ENCODE measurements around the gene TUT1.
"Not testable (repeated sequence)": the region's sequence is repeated elsewhere in the genome, so short reads cannot be mapped to it uniquely, and the experiment has no call there.

TUT1 gene, protein sequence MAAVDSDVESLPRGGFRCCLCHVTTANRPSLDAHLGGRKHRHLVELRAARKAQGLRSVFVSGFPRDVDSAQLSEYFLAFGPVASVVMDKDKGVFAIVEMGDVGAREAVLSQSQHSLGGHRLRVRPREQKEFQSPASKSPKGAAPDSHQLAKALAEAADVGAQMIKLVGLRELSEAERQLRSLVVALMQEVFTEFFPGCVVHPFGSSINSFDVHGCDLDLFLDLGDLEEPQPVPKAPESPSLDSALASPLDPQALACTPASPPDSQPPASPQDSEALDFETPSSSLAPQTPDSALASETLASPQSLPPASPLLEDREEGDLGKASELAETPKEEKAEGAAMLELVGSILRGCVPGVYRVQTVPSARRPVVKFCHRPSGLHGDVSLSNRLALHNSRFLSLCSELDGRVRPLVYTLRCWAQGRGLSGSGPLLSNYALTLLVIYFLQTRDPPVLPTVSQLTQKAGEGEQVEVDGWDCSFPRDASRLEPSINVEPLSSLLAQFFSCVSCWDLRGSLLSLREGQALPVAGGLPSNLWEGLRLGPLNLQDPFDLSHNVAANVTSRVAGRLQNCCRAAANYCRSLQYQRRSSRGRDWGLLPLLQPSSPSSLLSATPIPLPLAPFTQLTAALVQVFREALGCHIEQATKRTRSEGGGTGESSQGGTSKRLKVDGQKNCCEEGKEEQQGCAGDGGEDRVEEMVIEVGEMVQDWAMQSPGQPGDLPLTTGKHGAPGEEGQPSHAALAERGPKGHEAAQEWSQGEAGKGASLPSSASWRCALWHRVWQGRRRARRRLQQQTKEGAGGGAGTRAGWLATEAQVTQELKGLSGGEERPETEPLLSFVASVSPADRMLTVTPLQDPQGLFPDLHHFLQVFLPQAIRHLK
- 12.3 to 13.7 reads per million in 2 donors for total RNA-seq

DNA sequence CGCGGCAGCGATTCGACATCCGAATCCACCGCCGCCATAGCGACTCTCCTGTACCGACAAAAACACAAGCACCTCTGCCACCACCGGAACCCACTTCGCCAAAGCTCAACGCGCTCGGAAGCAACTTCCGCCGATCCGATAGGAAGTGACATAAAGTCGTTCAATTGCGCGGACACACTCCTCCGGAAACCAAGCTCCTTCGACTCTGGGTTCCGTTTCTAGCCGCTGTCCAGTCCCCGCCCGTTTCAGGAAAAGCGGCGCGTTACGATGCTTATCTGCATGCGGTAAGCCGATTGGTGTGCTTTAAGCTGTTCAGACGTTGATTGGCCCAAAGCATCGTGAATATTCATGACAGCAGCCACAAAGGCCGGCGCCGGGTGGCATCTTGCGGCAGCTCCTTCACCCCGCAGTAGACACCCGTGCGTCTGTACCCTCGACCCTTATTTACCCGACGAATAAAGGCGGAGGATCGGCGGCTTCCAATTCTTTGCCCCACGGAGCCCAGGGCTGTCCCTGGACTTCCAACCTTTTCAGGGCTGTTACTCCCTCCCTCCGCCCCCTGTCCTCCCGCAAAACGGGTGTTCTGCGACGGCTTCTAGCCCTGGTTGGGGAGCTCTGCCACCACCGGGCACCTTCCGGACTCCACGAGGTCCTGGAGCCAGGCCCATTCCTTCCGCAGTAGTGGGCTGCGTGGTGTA is at the start of gene TUT1:
Gene TUT1 (minus strand): TSS at position 76 of the 698 bp plus-strand sequence. CDS start 38 bp downstream, at position 38.
- peak; percentile 72 for DNase-seq

DNA sequence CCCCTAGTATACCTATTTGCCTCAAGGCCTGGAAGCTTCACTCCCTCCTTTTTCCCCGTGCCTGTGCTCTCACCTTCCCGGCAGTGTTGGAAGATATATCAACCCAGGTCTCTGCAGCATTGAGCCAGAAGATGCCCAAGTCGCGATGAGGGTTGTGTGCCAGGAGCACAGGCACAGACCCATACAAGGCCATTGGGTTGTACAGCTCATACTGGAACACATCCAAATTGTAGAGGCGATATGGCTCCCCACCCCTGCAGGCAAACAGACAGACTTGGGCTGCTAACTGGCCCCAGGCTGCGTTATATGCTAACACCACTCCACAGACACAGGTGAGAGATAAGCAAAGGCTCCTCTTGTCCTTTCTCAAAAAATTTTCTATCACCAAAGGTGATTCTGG is 41.2 kb upstream of the TUT1 start:
- DNase-seq, result no peak

- no peak for DNase-seq
These were observed 36.4 kb upstream of the TUT1 start for GRCh38 chr11:62627713-62628112.

DNA sequence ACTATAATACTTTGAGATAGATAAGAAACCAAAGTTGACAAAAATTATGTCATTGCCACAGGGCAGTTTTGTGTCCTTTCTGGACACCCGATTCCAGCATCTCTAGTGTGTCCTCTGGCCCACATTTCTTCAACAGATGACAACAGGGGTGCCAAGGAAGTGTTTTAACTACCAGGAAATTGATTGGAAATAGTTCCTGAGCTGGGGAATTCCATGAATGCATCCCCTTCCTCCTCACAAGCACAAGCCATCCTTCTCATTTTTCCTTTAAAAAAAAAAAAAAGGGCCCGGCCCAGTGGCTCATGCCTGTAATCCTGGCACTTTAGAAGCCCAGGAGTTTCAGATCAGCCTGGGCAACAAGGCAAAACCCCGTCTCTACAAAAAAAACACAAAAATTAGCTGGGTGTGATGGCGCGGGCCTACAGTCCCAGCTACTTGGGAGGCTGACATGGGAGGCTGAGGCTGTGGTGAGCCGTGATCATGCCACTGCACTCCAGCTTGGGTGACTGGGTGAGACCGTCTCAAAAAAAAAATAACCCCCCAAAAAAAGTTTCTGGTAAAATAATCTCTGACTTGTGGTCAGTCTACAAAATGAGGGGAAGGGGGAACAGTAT is 31.3 kb upstream of the TUT1 start:
- no peak for DNase-seq

GRCh38 chr11:62621567-62622470 is 30.5 kb upstream of the TUT1 start, which contains the start of gene B3GAT3:
Gene B3GAT3, minus strand, starts transcription at chr11:62621986. Its CDS starts 39 bp downstream, at chr11:62621947.
- peak; percentile 95 for DNase-seq

GRCh38 chr11:62621027-62621566 is 29.8 kb upstream of the TUT1 start:
- no peak for DNase-seq

- DNase-seq, result not testable (repeated sequence)
These were observed 25.6 kb upstream of the TUT1 start for GRCh38 chr11:62616957-62617356.

- no peak for DNase-seq
These were observed 24.2 kb upstream of the TUT1 start for GRCh38 chr11:62615521-62615920.

DNA sequence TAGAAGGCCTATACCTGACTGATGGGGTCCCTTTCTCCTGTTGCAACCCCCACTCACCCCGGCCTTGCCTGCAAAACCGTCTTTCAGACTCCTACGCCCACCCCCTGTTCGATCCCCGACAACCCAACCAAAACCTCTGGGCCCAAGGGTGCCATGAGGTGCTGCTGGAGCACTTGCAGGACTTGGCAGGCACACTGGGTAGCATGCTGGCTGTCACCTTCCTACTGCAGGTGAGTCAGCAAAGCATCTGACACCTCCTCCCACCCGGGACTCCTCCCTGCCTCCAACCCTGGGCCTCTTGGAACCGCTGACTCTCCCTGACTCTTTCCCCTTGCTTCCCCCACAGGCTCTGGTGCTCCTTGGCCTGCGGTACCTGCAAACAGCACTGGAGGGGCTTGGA is 23.0 kb upstream of the TUT1 start:
- DNase-seq, result no peak

- no peak for DNase-seq
These were observed 22.0 kb upstream of the TUT1 start for GRCh38 chr11:62613291-62613778.

GRCh38 chr11:62612366-62613290 is 21.3 kb upstream of the TUT1 start, which contains the start of the genes EML3 and ROM1:
Gene EML3, minus strand, starts transcription at chr11:62612775. Its CDS starts 318 bp downstream, at chr11:62612457.
Gene ROM1, plus strand, starts transcription at chr11:62613257. Its CDS starts 25 bp downstream, at chr11:62613282.
- peak; percentile 75 for DNase-seq

DNA sequence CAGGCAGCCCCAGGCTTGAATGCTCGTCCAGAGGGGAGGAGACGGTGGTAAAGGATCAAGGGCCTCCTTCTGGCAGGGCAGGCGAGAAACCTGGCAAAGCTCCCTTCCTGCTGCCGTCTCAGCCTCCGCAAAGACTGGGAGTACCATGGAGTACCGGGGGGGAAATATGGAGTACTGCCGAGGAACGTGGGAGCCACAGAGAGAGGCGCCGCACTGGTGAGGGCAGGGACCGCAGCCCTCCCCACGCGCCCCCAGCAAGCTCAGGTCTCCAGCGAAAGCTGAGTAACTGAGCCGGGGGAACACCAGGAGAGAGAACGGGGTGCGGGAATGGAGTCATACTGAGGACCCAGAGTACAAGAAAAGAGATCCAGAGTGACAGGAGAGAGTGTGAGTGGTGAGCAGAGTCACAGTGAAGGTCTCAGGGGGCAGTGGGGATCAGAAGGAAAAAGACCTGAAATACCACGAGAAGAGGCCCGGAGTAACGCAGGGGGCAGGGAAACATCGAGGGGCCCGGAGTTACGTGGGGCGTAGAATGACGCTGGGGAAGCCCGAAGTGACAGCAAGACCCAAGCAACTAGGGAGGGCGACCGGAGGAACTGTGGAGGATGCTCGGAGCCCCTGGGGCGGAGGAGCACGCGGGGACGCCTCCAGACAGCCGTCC is 20.5 kb upstream of the TUT1 start:
- DNase-seq, result no peak

DNA sequence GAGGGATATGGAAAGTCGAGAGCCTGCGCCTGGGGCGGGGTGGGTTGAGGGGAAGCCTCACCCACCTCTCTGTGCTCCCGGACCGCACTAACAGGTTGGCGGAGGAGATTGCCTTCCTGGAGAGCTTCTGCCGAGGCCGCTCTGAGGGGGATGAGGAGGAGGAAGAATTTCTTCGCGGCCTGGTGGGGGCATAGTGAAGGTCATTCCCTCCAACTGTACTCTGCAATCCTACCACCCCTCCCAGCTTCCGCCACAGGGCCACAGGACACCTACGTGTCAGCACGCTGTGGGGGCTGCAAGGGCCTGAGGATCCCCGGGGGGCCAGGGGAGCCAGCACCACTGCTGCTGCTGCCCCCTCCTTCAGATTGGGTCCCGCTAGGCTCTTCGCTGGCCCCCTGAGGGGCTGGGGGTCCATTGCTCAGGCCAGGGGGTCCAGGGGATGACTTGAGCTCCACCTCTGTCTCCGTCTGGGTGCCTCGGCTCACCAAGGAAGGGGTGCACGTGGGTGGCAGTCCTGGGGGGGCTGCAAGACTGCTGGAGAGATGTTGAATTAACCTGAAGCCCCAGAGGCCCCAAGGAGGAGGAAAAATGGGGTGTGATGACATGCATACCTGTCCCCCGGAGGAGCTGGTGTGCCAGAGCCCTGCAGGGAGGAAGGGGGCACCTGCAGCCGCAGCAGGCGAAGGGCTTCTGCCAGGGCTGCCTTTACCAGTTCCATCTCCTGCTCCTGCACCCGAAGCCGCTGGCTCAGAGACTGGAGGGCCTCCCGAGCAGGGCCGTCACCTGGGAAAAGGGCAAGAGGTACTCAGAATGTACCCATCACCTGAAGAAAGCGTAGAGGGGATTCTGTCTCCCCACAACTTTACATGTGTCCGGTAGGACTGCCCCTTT is 19.7 kb upstream of the TUT1 start:
- DNase-seq, result no peak

DNA sequence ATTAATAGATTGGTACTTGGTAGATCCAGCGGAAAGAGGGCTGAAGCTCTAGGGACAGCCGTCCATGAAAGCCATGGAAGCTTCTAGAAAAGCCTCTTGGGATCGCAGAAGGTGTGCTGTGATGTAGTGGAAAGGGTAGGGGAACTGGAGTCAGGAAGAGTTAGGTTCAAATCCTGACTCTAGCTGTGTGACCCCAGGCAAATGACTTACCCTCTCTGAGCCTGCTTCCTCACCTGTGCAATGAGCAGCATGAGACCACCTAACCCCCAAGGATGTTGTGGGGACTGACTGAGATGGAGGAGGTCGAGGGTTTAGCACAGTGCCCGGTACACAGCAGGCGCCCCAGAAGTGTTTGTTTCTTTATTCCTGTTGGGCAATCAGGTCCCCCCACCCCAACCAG is 19.1 kb upstream of the TUT1 start:
- no peak for DNase-seq

DNA sequence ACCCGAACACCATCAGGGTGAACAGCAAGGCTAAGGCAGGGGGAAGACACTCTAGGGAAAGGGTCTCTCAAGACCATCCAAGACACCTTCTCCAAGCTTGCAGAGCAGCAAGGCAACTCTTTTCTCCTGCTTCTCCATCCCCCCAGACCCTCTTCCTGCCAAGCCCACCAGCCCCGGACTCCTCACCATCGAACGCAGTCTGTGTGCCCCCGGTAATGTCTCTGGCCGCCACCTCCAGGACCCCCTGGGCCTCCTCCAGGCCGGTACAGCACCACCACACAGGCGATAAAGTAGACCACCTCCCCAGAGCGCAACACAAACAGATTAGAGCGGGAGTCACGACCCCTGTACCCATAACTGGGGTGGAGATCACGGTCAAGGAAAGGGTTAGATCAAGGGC is 17.5 kb upstream of the TUT1 start:
- DNase-seq, result no peak

DNA sequence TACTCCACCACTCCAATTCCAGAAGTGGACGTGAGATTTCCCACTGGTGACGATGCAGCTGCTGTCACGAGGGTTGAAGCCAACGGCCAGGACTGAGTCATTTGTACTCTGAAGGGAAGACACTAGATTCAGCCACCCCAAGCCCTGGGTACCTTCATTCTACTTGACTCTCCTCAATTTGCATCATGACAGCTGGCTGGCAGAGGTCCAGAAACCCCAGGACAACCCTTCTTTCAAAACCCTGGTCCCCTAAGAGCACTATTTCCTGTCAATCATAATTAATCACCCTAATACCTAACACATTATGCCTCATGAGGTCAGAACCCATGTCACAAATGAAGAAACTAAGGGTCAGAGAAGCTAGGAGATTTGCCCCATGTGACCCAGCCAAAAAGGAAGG is 16.4 kb upstream of the TUT1 start:
- DNase-seq, result no peak

DNA sequence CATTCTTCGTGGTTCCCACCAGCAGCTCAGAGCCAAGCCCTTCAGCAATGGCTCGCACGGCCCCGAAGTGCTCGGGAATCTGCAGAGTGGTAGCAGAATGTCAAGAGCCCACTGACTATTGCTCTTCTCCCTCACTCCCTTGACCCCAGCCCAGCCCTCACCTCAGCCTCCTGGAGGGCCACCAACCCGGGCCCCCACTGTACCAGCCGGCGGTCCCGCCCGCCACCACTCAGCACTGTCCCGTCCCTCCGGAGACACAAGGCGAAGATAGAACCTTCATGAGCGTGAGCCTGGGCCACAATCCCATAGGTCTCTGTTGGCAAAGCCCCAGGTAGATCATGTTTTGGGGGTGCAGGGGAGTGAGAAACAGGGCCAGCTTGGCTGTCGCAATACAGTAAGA is 14.6 kb upstream of the TUT1 start:
- DNase-seq, result no peak

DNA sequence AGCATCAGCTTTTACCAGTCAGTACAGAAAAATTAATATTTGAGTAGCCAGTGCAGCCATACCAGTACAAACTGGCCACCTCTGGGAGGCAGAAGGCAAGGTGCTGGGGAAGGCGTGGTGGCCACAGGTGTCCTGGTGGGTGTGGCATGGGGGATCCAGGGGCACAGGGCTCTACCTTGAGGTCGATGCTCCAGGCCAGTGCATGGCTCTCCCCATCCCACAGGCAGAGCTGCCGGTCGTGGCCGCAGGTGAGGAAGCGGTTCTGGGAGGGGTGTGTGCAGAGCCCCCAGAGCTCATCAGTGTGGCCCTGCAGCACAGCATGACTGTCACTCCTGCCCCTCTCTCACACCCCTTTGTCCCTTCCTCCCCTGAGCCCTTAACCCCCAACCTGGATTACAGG is 14.1 kb upstream of the TUT1 start:
- DNase-seq, result no peak
